Naive thymus-derived CD8-positive, alpha-beta T cell (primary cell): Measurements from ENCODE around the gene SH3TC2. TPM values are rescaled to one million over a fixed set of nuclear protein-coding genes. Genes with fewer than 3 reads are reported as not detected.
A peak's percentile ranks its signal among the peaks of the same experiment; 100 is the strongest.

ENCODE experiments used
- ATAC-seq, 2 donors: fragments of 150-1000 bp; cut with Tn5 transposase in 1 of 2; sonication (Bioruptor Pico), chemical (Tn5 transposase) in 1 of 2; 1 replicate in 1 of 2; 2 replicates in 1 of 2; pipeline ENCODE4 v1.10.0; 2021; ENCODE audit warnings: mild to moderate bottlenecking in 2 of 2, moderate library complexity in 2 of 2
- POLR2A ChIA-PET: fragments of 350-600 bp; sonication (Branson Sonifier 250); formaldehyde crosslinking; loops from one replicate; lab custom pipeline; 2021; ENCODE audit warnings: antibody characterized with exemption; lab: Charles Lee
- DNase-seq, 10 donors: peaks; one replicate each; pipeline versions ENCODE4 v3.0.0 to v3.0.0-alpha.2; 2020 to 2022
- H3K27ac Mint-ChIP-seq, 10 donors: one replicate each; pipeline ENCODE4 v1.8.0; 2020 to 2022; ENCODE audit warnings: mild to moderate bottlenecking in 10 of 10, mixed read lengths in 10 of 10, moderate library complexity in 4 of 10, inconsistent platforms in 1 of 10
- H3K27me3 Mint-ChIP-seq, 5 donors: one replicate each; pipeline ENCODE4 v1.8.0; 2021 to 2022; ENCODE audit warnings: mixed read lengths in 5 of 5
- H3K36me3 Mint-ChIP-seq, 3 donors: one replicate each; pipeline ENCODE4 v1.8.0; 2020 to 2022; ENCODE audit warnings: mixed read lengths in 3 of 3, mild to moderate bottlenecking in 2 of 3, inconsistent platforms in 1 of 3
- H3K4me1 Mint-ChIP-seq, 4 donors: one replicate each; pipeline ENCODE4 v1.8.0; 2021 to 2022; ENCODE audit warnings: mixed read lengths in 4 of 4
- H3K4me3 Mint-ChIP-seq, 10 donors: one replicate each; pipeline ENCODE4 v1.8.0; 2020 to 2022; ENCODE audit warnings: mild to moderate bottlenecking in 10 of 10, mixed read lengths in 10 of 10, moderate library complexity in 6 of 10, inconsistent platforms in 1 of 10
- H3K9me3 Mint-ChIP-seq, 9 donors: one replicate each; pipeline ENCODE4 v1.8.0; 2020 to 2022; ENCODE audit warnings: mixed read lengths in 9 of 9, mild to moderate bottlenecking in 3 of 9, inconsistent platforms in 1 of 9, moderate library complexity in 1 of 9
- polyA plus RNA-seq, 3 donors: library from polyadenylated mRNA; unstranded; fragments of 300-500 nt; fragmentation: Illumina TruSeq; gene quantifications; one replicate each; pipeline ENCODE4 v1.2.3, GENCODE V29; 2021
- total RNA-seq, 8 experiments: library from RNA in 2 of 8; stranded (reverse) in 2 of 8; gene quantifications; one replicate each; pipeline ENCODE4 v1.2.3 and lab custom pipeline; 2021 to 2026

Gene SH3TC2
- total and polyA plus RNA-seq, 5 experiments from 2014 or later, result not detected

DNA sequence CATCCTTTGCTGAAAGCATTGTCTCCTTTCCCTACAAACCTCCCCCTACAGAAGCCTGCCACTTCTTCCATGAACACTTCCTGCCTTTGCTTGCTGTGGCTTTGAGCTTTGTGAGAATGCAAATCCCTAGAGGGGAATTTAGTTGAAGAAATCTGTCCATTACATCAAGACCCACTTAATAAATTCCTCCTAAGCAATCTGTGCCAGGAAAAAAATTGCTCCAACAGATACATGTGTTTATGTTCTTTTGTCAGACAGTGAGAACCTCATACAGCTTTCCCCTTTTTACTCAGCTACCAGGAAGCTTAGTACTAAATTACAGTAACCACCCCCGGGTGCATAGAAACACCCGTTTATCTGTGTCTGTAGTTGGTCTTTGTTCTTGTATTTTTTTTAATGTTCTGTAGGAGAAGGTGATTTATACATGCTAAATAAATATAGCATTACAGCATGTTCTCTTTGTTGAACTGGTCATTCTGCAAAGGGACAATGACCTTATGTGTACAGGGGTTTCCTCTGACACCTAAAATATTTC is 43.9 kb downstream of the SH3TC2 start:
- POLR2A ChIA-PET, result no interaction called here
- Mint-ChIP-seq H3K27ac (no peak overlapping the region), H3K36me3 (no peaks in the 10 kb centered on the region)

DNA sequence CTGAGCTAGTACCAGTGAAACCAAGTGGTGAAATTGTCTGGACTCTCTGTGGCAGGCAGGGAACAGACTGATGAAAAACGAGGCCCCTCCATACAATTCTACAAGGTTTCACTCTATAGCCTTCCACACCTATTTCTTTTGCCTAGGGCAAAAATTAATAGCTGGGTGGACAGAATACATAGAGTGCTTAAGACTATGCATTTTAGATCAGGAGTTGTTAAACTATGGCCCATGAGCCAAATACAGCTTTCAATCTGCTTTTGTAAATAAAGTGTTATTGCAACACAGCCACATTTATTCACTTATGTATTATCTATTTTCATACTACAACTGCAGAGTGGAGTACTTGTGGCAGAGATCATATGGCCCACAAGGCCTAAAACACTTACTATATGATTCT is 45.2 kb downstream of the SH3TC2 start:
- H3K9me3 Mint-ChIP-seq, result peaks cover 0 to 8% (median 0%) of the 10 kb centered on the region in 9 donors
- H3K4me3 Mint-ChIP-seq, result no peak overlapping the region
- no peak overlapping the region for H3K27ac Mint-ChIP-seq
- H3K36me3 Mint-ChIP-seq, result no peaks in the 10 kb centered on the region
- DNase-seq (no peak), ATAC-seq (no peak)
- POLR2A ChIA-PET, result no interaction called here
- peaks cover 0 to 3% (median 0%) of the 10 kb centered on the region in 4 donors for H3K4me1 Mint-ChIP-seq
- peaks cover 5 to 25% (median 11%) of the 10 kb centered on the region in 5 donors for H3K27me3 Mint-ChIP-seq

More for the DNA sequence above, 43.9 kb downstream of the SH3TC2 start:
- Mint-ChIP-seq H3K4me3 (no peak overlapping the region), H3K27me3 (peaks cover 5 to 25% (median 11%) of the 10 kb centered on the region in 5 donors), H3K9me3 (peaks cover 0 to 8% (median 0%) of the 10 kb centered on the region in 9 donors), H3K4me1 (peaks cover 0 to 3% (median 0%) of the 10 kb centered on the region in 4 donors)
- DNase-seq (no peak), ATAC-seq (no peak)

DNA sequence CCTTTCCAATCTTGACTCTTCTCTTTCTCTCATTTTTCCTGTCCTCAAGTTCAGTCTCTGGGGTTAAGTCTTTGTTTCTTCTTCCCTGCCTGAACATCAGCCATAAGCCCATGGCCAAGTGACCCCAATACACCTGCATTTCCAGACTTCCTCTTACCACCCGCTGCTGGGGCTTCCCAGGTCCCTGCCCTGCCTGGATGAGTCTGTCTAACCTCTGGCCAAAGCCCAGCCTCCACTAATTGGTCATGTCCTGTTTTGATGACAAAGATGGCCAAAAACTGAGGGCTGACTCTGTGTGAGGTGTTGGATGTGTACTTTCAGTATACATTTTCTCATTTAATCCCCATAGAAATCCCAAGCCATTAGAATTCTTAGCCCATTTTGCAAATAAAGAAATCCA is 47.3 kb downstream of the SH3TC2 start:
- Mint-ChIP-seq H3K4me3 (no peak overlapping the region), H3K4me1 (peaks cover 0 to 3% (median 0%) of the 10 kb centered on the region in 4 donors), H3K27ac (no peak overlapping the region), H3K9me3 (no peaks in the 10 kb centered on the region), H3K36me3 (no peaks in the 10 kb centered on the region), H3K27me3 (peaks cover 5 to 25% (median 7%) of the 10 kb centered on the region in 5 donors)
- ATAC-seq, result no peak
- POLR2A ChIA-PET, result no interaction called here
- DNase-seq, result no peak

DNA sequence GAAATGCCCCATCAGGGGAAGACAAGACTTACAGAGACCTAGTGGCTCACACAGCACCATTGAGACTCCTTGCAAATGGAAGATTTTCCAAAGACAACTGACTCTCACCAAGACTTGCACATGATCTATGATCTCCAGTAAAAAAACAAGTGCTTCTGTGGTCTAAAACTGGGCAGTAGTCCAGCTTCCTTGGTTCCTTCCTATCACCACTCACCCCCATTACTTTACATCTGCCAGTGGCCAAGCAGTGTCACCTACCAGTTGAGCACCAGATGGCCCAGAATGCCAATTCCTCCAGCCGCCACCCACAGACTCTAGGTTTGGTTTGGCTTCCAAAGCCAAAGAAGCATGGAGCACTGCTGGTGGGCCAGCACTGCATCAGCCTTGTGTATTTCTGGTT is 47.7 kb downstream of the SH3TC2 start:
- ATAC-seq (no peak), DNase-seq (no peak)
- POLR2A ChIA-PET, result no interaction called here
- Mint-ChIP-seq H3K9me3 (no peaks in the 10 kb centered on the region), H3K4me1 (peaks cover 0 to 3% (median 0%) of the 10 kb centered on the region in 4 donors), H3K27me3 (peaks cover 5 to 25% (median 7%) of the 10 kb centered on the region in 5 donors), H3K4me3 (no peak overlapping the region), H3K36me3 (no peaks in the 10 kb centered on the region), H3K27ac (no peak overlapping the region)

DNA sequence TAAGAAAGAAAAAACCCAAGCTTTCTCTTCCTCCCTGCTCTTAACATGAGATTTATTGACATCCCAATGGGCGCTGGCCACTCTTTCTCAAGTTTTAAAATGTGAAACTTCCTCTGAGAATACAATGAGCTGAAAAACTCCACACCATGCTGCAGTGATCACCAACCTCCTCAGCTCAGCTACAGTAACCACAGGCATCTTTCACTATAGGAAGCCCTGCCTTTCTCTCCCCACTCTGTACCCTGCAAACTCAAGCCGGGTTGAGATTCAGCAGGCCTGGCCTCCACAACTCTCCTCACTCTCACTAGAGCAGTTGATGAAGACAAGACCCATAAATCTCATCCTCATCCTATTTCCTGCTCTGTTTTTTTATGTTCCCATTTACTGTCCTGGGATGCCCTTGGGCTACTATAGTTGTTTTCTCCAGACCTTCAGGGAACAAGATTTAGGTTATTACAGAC is 48.3 kb downstream of the SH3TC2 start:
- H3K27ac Mint-ChIP-seq, result no peak overlapping the region
- no peaks in the 10 kb centered on the region for H3K36me3 Mint-ChIP-seq
- peaks cover 5 to 25% (median 7%) of the 10 kb centered on the region in 5 donors for H3K27me3 Mint-ChIP-seq
- ATAC-seq (no peak), DNase-seq (no peak)
- POLR2A ChIA-PET, result no interaction called here
- no peak overlapping the region for H3K4me3 Mint-ChIP-seq
- H3K4me1 Mint-ChIP-seq, result peaks cover 0 to 3% (median 0%) of the 10 kb centered on the region in 4 donors
- no peaks in the 10 kb centered on the region for H3K9me3 Mint-ChIP-seq

DNA sequence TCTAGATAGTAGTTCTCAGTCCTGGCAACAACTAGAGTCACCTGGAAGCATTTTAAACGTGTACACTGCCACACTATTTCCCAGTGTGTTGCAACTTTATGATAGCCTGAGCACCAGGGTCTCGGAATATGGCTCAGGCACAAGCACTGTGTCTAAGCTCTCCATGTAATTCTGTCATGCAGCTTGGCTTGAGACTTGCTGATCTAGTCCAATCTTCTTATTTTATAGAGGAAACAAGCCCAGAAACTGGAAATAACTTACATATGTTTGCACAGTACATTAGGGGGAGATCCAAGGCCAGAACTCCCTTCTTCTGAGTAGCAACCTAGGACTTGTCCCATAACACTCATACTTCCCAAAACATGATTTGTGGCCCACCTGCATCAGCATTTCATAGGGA is 49.1 kb downstream of the SH3TC2 start:
- Mint-ChIP-seq H3K4me1 (peaks cover 0 to 3% (median 0%) of the 10 kb centered on the region in 4 donors), H3K27ac (no peak overlapping the region)

DNA sequence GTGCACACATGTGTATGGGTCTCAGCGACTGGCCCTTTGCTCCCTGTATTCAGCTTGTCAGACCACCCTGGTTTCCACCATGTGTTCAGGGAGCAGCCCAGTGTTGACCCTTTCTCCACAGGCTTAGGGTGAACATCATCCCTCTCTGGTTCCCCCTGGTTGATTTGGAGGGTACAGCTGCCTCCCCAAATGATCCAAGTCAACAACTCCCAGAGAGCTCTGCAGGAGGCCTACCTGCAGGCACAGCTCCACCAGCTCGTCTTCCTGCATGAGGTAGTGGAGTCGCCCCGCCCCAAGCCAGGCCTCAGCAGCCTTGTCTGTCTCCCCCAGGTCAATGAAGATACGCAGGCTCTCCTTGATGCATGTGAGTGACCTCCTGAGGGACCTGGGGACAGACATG is 50.5 kb downstream of the SH3TC2 start:
- no peak overlapping the region for H3K27ac Mint-ChIP-seq
- DNase-seq (no peak), ATAC-seq (no peak)
- peaks cover 0 to 10% (median 1%) of the 10 kb centered on the region in 5 donors for H3K27me3 Mint-ChIP-seq
- POLR2A ChIA-PET, result no interaction called here
- H3K4me3 Mint-ChIP-seq, result no peak overlapping the region
- H3K9me3 Mint-ChIP-seq, result no peaks in the 10 kb centered on the region
- H3K36me3 Mint-ChIP-seq, result no peaks in the 10 kb centered on the region
- H3K4me1 Mint-ChIP-seq, result peaks cover 0 to 3% (median 0%) of the 10 kb centered on the region in 4 donors

More for the DNA sequence above, 49.1 kb downstream of the SH3TC2 start:
- H3K27me3 Mint-ChIP-seq, result peaks cover 1 to 20% (median 4%) of the 10 kb centered on the region in 5 donors
- no peak overlapping the region for H3K4me3 Mint-ChIP-seq
- no peaks in the 10 kb centered on the region for H3K36me3 Mint-ChIP-seq
- H3K9me3 Mint-ChIP-seq, result no peaks in the 10 kb centered on the region
- POLR2A ChIA-PET, result no interaction called here
- ATAC-seq (no peak), DNase-seq (no peak)

DNA sequence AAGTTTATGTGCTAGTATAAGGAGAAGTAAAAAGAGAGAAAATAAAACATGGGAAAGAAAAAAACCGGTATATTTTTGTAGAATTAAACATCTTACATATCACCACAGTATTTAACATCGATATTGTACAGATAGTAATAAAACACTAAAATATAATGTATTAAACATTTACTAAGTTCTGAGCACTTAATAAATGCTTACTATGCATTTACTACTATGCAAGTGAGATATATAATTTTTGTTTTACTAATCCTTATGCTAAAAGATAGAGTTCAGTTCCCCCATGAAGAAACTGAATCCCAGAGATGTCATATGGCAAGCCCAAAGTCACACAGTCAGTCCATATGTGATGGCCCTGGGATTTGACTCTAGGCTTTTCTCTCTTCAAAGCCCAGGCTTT is 51.1 kb downstream of the SH3TC2 start:
- no peaks in the 10 kb centered on the region for H3K9me3 Mint-ChIP-seq
- peaks cover 0 to 10% (median 1%) of the 10 kb centered on the region in 5 donors for H3K27me3 Mint-ChIP-seq
- ATAC-seq (no peak), DNase-seq (no peak)
- H3K36me3 Mint-ChIP-seq, result no peaks in the 10 kb centered on the region
- H3K27ac Mint-ChIP-seq, result no peak overlapping the region
- peaks cover 0 to 3% (median 0%) of the 10 kb centered on the region in 4 donors for H3K4me1 Mint-ChIP-seq
- POLR2A ChIA-PET, result no interaction called here
- H3K4me3 Mint-ChIP-seq, result no peak overlapping the region

DNA sequence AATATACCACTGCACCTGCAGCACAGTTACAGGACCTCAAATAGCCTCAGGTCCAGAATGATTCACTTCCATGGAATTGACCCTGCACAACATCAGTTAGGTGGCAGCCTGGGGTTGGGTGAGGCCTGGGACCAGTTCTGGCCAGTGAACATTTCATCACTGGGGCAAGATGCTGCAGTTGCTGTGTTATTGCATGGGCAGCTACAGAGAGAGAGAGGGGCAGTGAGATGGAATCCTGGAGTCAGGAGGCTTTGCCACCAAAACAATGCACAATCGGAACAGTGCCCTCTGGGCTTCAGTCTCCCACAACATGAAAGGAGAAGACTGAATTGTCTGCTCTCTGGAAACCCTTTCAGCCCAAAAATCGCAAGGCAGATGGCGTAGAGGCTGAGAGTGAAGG is 51.8 kb downstream of the SH3TC2 start:
- Mint-ChIP-seq H3K36me3 (no peaks in the 10 kb centered on the region), H3K4me3 (no peak overlapping the region), H3K9me3 (no peaks in the 10 kb centered on the region), H3K4me1 (peaks cover 0 to 3% (median 0%) of the 10 kb centered on the region in 4 donors), H3K27ac (no peak overlapping the region), H3K27me3 (peaks cover 0 to 10% (median 1%) of the 10 kb centered on the region in 5 donors)
- POLR2A ChIA-PET, result no interaction called here
- DNase-seq, result no peak
- no peak for ATAC-seq

DNA sequence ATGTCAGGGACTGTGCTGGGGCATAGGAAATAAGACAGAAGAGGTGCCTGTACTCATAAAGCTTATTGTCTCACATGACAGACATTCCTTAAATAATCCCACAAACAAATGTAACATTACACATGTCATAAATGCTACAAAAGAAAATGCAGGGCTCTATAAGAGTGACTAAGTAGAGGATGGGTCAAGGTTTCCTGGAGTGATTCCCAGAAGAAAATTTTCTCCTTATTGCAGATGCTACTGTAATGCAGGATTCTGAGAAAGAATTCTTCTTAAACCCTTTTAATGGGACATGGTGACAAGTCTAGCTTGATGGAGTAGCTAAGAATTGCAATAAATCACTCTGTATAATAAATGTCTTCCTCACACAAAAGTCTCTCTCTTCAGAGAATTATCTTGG is 55.7 kb downstream of the SH3TC2 start:
- H3K4me3 Mint-ChIP-seq, result no peak overlapping the region
- H3K4me1 Mint-ChIP-seq, result no peaks in the 10 kb centered on the region
- H3K27ac Mint-ChIP-seq, result no peak overlapping the region
- ATAC-seq (no peak), DNase-seq (no peak)
- POLR2A ChIA-PET, result no interaction called here
- no peaks in the 10 kb centered on the region for H3K36me3 Mint-ChIP-seq
- peaks cover under 1 to 5% (median 2%) of the 10 kb centered on the region in 5 donors for H3K27me3 Mint-ChIP-seq
- no peaks in the 10 kb centered on the region for H3K9me3 Mint-ChIP-seq

DNA sequence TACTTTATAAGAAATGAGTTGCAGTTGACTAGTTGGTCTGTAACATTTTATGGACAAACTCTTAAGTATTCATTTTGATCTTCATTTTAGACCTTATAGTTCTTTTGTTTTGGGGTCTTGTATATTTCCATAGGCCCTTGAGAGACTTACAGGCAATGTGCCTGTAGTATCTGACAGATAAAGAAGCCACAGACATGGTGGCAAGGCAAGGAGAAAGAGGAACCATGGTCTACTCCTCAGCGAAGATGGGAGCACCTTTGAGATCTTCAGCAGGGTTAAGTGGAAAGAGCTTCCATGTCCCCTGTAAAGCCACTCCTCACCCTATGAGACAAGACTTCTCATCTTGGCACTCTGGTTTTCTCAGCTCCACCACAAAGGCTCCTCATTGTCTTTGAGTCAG is 56.4 kb downstream of the SH3TC2 start:
- no peaks in the 10 kb centered on the region for H3K4me1 Mint-ChIP-seq
- no peak overlapping the region for H3K27ac Mint-ChIP-seq
- no peaks in the 10 kb centered on the region for H3K36me3 Mint-ChIP-seq
- H3K9me3 Mint-ChIP-seq, result no peaks in the 10 kb centered on the region
- DNase-seq (no peak), ATAC-seq (no peak)
- H3K27me3 Mint-ChIP-seq, result peaks cover 1 to 11% (median 6%) of the 10 kb centered on the region in 5 donors
- POLR2A ChIA-PET, result no interaction called here
- H3K4me3 Mint-ChIP-seq, result no peak overlapping the region

DNA sequence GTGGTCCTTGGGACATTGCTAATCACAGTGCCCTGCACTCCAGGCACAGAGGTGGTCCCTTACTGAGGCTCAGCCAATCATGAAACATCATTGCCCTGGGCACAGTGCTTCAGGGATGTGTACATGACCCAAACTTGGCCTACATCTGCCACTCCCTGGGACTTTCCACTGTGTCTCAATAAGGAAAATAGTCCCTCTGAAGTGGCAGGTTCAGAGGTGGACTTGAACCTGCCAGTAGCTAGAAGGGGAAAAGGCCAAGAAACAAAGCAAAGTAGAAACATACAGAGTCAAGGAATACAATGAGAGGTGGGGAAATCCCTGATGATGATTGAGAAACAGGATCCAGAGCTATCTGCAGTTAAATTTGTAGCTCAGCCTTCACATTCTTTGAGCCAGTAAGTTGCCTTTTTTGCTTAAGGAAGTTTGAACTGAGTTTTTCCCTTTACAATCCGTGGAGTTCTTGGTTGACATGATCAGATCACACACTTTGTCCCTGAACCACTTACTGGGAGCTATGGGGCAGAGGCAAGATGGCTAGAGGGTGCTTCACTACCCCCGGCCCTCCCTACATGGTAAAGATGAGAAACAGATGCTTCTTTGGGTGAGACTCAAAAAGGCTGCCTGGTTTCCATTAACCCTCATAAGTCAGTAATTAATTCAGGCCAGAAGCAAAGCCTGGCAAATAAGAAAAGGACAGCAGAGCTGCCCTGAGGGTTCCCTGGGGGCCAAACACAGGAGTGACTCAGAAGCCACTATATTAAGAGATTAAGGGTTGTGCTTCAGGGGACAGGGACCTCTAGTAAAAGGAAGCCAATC is 57.6 kb downstream of the SH3TC2 start:
- no peaks in the 10 kb centered on the region for H3K4me1 Mint-ChIP-seq
- DNase-seq (no peak), ATAC-seq (no peak)
- H3K27me3 Mint-ChIP-seq, result peaks cover 1 to 16% (median 7%) of the 10 kb centered on the region in 5 donors
- peak overlapping the region in 1 of 10 donors; percentile 42 for H3K27ac Mint-ChIP-seq
- POLR2A ChIA-PET, result no interaction called here
- H3K36me3 Mint-ChIP-seq, result no peaks in the 10 kb centered on the region
- H3K9me3 Mint-ChIP-seq, result no peaks in the 10 kb centered on the region
- no peak overlapping the region for H3K4me3 Mint-ChIP-seq

DNA sequence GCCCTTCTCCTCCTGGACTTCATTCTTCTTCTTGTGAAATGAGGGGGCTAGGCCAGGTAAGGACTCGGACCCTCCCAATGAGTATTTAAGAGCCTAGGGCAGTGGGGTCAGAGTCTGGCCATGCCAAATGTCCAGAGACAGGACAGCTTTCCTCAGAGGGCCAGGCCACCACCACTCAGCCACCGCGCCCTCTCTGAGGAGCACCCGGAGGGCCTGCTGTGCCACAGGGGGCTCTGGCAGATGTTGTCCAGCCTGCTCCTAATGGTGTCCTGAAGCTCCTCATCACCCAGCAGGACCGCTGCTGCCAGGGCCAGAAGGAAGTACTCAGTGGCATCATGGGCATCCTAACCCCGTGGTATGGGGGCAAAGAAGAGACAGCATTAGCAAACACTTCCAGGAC is 58.3 kb downstream of the SH3TC2 start:
- no peaks in the 10 kb centered on the region for H3K4me1 Mint-ChIP-seq
- H3K27me3 Mint-ChIP-seq, result peaks cover 5 to 23% (median 9%) of the 10 kb centered on the region in 5 donors
- POLR2A ChIA-PET, result no interaction called here
- DNase-seq (no peak), ATAC-seq (no peak)
- no peaks in the 10 kb centered on the region for H3K36me3 Mint-ChIP-seq
- no peak overlapping the region for H3K27ac Mint-ChIP-seq
- H3K9me3 Mint-ChIP-seq, result no peaks in the 10 kb centered on the region
- no peak overlapping the region for H3K4me3 Mint-ChIP-seq
